Esophagus squamous epithelium (tissue), 5 donors: ENCODE measurements around the gene RELN. TPM values are rescaled to one million over a fixed set of nuclear protein-coding genes. Genes with fewer than 3 reads are reported as not detected.

Experiments
- DNase-seq: peaks from one replicate; lab custom pipeline; 2025; lab: John Stamatoyannopoulos, UW
- H3K27ac ChIP-seq, 4 donors: fragments of 200-600 bp; sonication (generic); one replicate each; pipeline ENCODE4 v1.5.1; 2016 to 2019; ENCODE audit warnings: mild to moderate bottlenecking in 1 of 4
- H3K27me3 ChIP-seq, 4 donors: fragments of 200-600 bp; sonication (generic); 1 replicate in 3 of 4; 2 replicates in 1 of 4; pipeline versions ENCODE4 v1.5.1 to v1.6.0; 2017 to 2021; ENCODE audit warnings: antibody characterized with exemption in 1 of 4
- H3K36me3 ChIP-seq, 3 donors: fragments of 200-600 bp; sonication (generic); one replicate each; pipeline ENCODE4 v1.5.1; 2016 to 2019
- H3K4me1 ChIP-seq, 3 donors: fragments of 200-600 bp; sonication (generic); one replicate each; pipeline ENCODE4 v1.5.1; 2017 to 2019
- H3K4me3 ChIP-seq, 4 donors: fragments of 200-600 bp; sonication (generic); 1 replicate in 3 of 4; 2 replicates in 1 of 4; pipeline ENCODE4 v1.5.1; 2016 to 2019; ENCODE audit warnings: mild to moderate bottlenecking in 2 of 4, moderate library complexity in 1 of 4
- H3K9me3 ChIP-seq, 3 donors: fragments of 200-600 bp; sonication (generic); one replicate each; pipeline ENCODE4 v1.5.1; 2016 to 2019
- CTCF ChIP-seq, 6 experiments: fragments of 450-650 bp in 4 of 6; fragments of 200-600 bp in 2 of 6; sonication (generic) in 2 of 6; IDR thresholded peaks; one replicate each; pipeline ENCODE4 v1.5.1; 2016 to 2019; ENCODE audit warnings: antibody characterized with exemption in 6 of 6, mild to moderate bottlenecking in 4 of 6, moderate library complexity in 4 of 6
- POLR2A ChIP-seq, 4 donors: fragments of 450-650 bp; IDR thresholded peaks; one replicate each; pipeline ENCODE4 v1.6.1; 2017; ENCODE audit warnings: antibody characterized with exemption in 4 of 4, mild to moderate bottlenecking in 4 of 4, moderate library complexity in 3 of 4
- WGBS, 2 donors: methylation state at CpG; one replicate each; pipeline ENCODE4 v1.1.5; 2018; 5-methylcytosine and 5-hydroxymethylcytosine counted together
- intact Hi-C: fragments of 100-400 bp; cut with DNase I; formaldehyde crosslinking; loops from one replicate; pipeline ENCODE4 v1.15.0; 2022
- total RNA-seq, 4 donors: library from RNA; depleted of rRNA; stranded (reverse); fragments of >200 nt; gene quantifications; one replicate each; pipeline ENCODE4 v1.1.0, GENCODE V29; 2016
- donor health status: DM: yes; HTN: yes; CAD: no.

Gene RELN
- total RNA-seq, 4 donors from 2014 or later = 0.68 to 6.5 (median 1.00) TPM

DNA sequence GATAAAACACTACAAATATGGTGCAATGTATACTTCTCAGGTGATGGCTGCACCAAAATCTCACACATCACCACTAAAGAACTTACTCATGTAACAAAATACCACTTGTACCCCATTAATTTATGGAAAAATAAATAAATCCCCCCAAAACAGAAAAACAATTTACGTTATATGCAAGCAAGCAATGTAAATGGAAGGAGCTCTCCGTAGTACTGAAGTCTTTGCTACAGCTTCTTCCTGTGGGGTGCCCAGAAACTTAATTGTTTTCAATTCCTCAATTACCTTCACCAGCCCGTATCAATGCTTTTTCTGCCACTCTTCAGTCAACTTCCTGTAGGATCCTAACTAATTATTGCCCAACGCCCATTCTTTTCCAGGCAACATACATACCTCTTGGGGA is 138.1 kb downstream of the RELN start:
- Histone ChIP-seq H3K36me3 (no peaks in the 10 kb centered on the region), H3K27me3 (no peaks in the 10 kb centered on the region), H3K4me3 (no peak overlapping the region), H3K4me1 (no peaks in the 10 kb centered on the region), H3K9me3 (no peaks in the 10 kb centered on the region), H3K27ac (no peak overlapping the region)
- 38 to 55% methylated on average over 4 of the region's 4 CpGs for WGBS, 2 donors
- no peak for DNase-seq
- intact Hi-C loops = no loop called here
- TF ChIP-seq POLR2A (IDR thresholded peaks at IDR 0.05) = no peak
- TF ChIP-seq CTCF (IDR thresholded peaks at IDR 0.05) = no peak

- H3K4me3 ChIP-seq = no peak overlapping the region
- TF ChIP-seq POLR2A (IDR thresholded peaks at IDR 0.05) (no peak), CTCF (IDR thresholded peaks at IDR 0.05) (no peak)
- intact Hi-C loops = no loop called here
- WGBS, 2 donors = 33% methylated on average over 2 of the region's 2 CpGs
- no peaks in the 10 kb centered on the region for H3K9me3 ChIP-seq
- no peak overlapping the region for H3K27ac ChIP-seq
- no peaks in the 10 kb centered on the region for H3K27me3 ChIP-seq
- H3K4me1 ChIP-seq = no peaks in the 10 kb centered on the region
- H3K36me3 ChIP-seq = no peaks in the 10 kb centered on the region
- DNase-seq = no peak
These were observed 145.6 kb downstream of the RELN start for GRCh38 chr7:103843689-103844480.

GRCh38 chr7:103833401-103833800 is 156.1 kb downstream of the RELN start:
- no peaks in the 10 kb centered on the region for H3K36me3 ChIP-seq
- H3K27ac ChIP-seq = no peak overlapping the region
- no peaks in the 10 kb centered on the region for H3K9me3 ChIP-seq
- no peaks in the 10 kb centered on the region for H3K27me3 ChIP-seq
- TF ChIP-seq CTCF (IDR thresholded peaks at IDR 0.05) (no peak), POLR2A (IDR thresholded peaks at IDR 0.05) (no peak)
- 68 to 76% methylated on average over 3 of the region's 3 CpGs for WGBS, 2 donors
- intact Hi-C loops = no loop called here
- no peak for DNase-seq
- no peaks in the 10 kb centered on the region for H3K4me1 ChIP-seq
- no peak overlapping the region for H3K4me3 ChIP-seq

DNA sequence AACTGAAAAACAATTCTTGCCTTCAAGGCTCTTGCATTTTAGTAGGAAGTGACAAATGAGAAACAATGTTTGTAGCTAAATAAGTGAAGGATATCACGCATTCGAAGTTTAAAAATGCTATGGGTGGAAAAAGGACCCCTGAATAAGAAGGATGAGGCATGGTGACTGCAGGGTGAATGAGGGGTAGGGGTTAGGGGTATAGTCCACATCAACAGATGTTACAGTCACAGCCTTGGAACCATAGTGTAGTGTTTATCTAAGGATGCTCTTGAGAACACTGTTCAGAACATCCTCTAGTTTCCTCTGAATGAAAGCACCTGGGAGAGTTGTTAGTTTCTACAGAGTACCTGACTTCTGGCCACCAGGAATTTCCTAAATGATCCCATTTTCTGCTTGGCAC is 157.0 kb downstream of the RELN start:
- Histone ChIP-seq H3K9me3 (no peaks in the 10 kb centered on the region), H3K4me1 (no peaks in the 10 kb centered on the region), H3K27me3 (no peaks in the 10 kb centered on the region), H3K27ac (no peak overlapping the region), H3K36me3 (no peaks in the 10 kb centered on the region), H3K4me3 (no peak overlapping the region)
- intact Hi-C loops = no loop called here
- TF ChIP-seq CTCF (IDR thresholded peaks at IDR 0.05) (no peak), POLR2A (IDR thresholded peaks at IDR 0.05) (no peak)
- no peak for DNase-seq
- WGBS, 2 donors = 71 to 76% methylated on average over 1 to 2 of the region's 2 CpGs

DNA sequence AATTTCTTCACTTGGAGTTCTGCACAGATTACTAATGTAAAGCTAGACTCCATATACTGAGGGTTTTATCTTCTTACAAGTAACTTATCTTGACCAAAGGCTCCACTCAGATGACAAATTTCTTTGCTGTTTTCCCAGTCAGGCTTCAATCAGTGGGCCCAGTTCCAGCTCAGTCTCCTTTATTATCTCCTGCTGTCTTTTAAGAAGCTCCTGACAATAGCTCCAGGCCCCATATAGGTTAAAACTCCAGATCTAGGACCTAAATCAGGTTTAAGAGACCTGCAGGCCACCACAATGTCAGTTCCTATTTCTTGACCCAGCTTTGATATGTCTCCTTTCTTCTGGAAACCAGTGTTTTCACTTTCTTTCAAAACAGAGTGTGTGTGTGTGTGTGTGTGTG is 165.2 kb downstream of the RELN start:
- no peak overlapping the region for H3K4me3 ChIP-seq
- H3K27ac ChIP-seq = no peak overlapping the region
- no peaks in the 10 kb centered on the region for H3K36me3 ChIP-seq
- no peak for TF ChIP-seq POLR2A (IDR thresholded peaks at IDR 0.05)
- no peak for TF ChIP-seq CTCF (IDR thresholded peaks at IDR 0.05)
- intact Hi-C loops = no loop called here
- H3K9me3 ChIP-seq = no peaks in the 10 kb centered on the region
- H3K27me3 ChIP-seq = no peaks in the 10 kb centered on the region
- no peak for DNase-seq
- H3K4me1 ChIP-seq = no peaks in the 10 kb centered on the region
